HepG2 (cell line): ENCODE measurements around the gene CABP2. TPM values are rescaled to one million over a fixed set of nuclear protein-coding genes. Genes with fewer than 3 reads are reported as not detected.
A peak's percentile ranks its signal among the peaks of the same experiment; 100 is the strongest.

Experiments used
- ARID4A ChIP-seq: sonication (generic); formaldehyde crosslinking; IDR thresholded peaks from 2 replicates; pipeline ENCODE4 v1.5.0; 2020; ENCODE audit warnings: mild to moderate bottlenecking, missing genetic modification reagents, borderline replicate concordance
- CSRNP1 ChIP-seq: sonication (generic); formaldehyde crosslinking; IDR thresholded peaks from 2 replicates; pipeline ENCODE4 v1.8.1; 2023; ENCODE audit warnings: mild to moderate bottlenecking, missing genetic modification reagents
- DMTF1 ChIP-seq: sonication (generic); formaldehyde crosslinking; IDR thresholded peaks from 2 replicates; pipeline ENCODE4 v1.4.0; 2020; ENCODE audit warnings: mild to moderate bottlenecking, missing genetic modification reagents
- DPF2 ChIP-seq: sonication (generic); formaldehyde crosslinking; IDR thresholded peaks from 2 replicates; pipeline ENCODE4 v1.4.0; 2020; ENCODE audit warnings: mild to moderate bottlenecking, low read depth, missing genetic modification reagents, borderline replicate concordance
- GABPA ChIP-seq, 2 experiments: IDR thresholded peaks; 2 replicates each; pipeline ENCODE4 v1.6.1; 2011 to 2016; ENCODE audit warnings: low read depth in 2 of 2, low read length in 1 of 2, missing biosample characterization in 1 of 2, missing genetic modification characterization in 1 of 2
- SP2 ChIP-seq: sonication (generic); formaldehyde crosslinking; IDR thresholded peaks from 2 replicates; pipeline ENCODE4 v1.5.1; 2020; ENCODE audit warnings: mild to moderate bottlenecking, missing genetic modification reagents
- TOPORS ChIP-seq: sonication (generic); formaldehyde crosslinking; IDR thresholded peaks from 2 replicates; pipeline ENCODE4 v1.8.0; 2023; ENCODE audit warnings: mild to moderate bottlenecking, missing genetic modification reagents
- ZNF136 ChIP-seq: sonication (generic); formaldehyde crosslinking; IDR thresholded peaks from 2 replicates; pipeline ENCODE4 v1.8.1; 2022; ENCODE audit warnings: low read depth, mild to moderate bottlenecking, moderate library complexity, missing genetic modification reagents
- ZNF264 ChIP-seq: sonication (generic); formaldehyde crosslinking; IDR thresholded peaks from 2 replicates; pipeline ENCODE4 v1.4.0; 2020; ENCODE audit warnings: missing genetic modification reagents
- ZNF432 ChIP-seq: sonication (generic); formaldehyde crosslinking; IDR thresholded peaks from 2 replicates; pipeline ENCODE4 v1.5.0; 2020; ENCODE audit warnings: missing genetic modification reagents, mild to moderate bottlenecking, borderline replicate concordance
- ZNF629 ChIP-seq: sonication (generic); formaldehyde crosslinking; conservative IDR thresholded peaks from 2 replicates; pipeline ENCODE4 v1.5.0; 2020; ENCODE audit warnings: missing genetic modification reagents
- ZNF670 ChIP-seq: sonication (generic); formaldehyde crosslinking; IDR thresholded peaks from 2 replicates; pipeline ENCODE4 v1.8.0; 2022; ENCODE audit warnings: mild to moderate bottlenecking, missing genetic modification reagents, borderline replicate concordance
- ZNF713 ChIP-seq: sonication (generic); formaldehyde crosslinking; IDR thresholded peaks from 2 replicates; pipeline ENCODE4 v1.4.0; 2020; ENCODE audit warnings: mild to moderate bottlenecking, missing genetic modification reagents
- polyA plus RNA-seq, 8 experiments: library from polyadenylated mRNA; depleted of rRNA in 3 of 8; stranded (reverse) in 7 of 8; unstranded in 1 of 8; fragments of >200 nt; fragmentation: Illumina TruSeq in 4 of 8; extraction: Trizol in 4 of 8; gene quantifications; 2 replicates each; pipeline versions ENCODE4 v1.2.1 to v1.2.3, GENCODE V29; 2011 to 2016; ENCODE audit warnings: low read depth in 4 of 8, missing spikeins in 1 of 8, mixed read lengths in 1 of 8; ENCODE audit not compliant: insufficient read depth in 1 of 8
- total RNA-seq, 5 experiments: library from RNA; depleted of rRNA; stranded (reverse); fragments of >200 nt; fragmentation: Illumina TruSeq; extraction: Trizol; gene quantifications; 2 replicates each; pipeline ENCODE4 v1.2.3, GENCODE V29; 2016; ENCODE audit warnings: low read depth in 1 of 5

Gene CABP2
- total and polyA plus RNA-seq, 2 of the 13 experiments (the other 11 are each of a cell fraction or from before 2014, with no cell fraction given): not detected

- TF ChIP-seq ZNF713 (CRISPR knock-in tag): 0 out of 2 replicates have a peak, but pooled peaks have one; percentile 69
- TF ChIP-seq ZNF629 (CRISPR knock-in tag): peak; percentile 36; the same call in 1 of the 2 replicates
- peak; percentile 48; the same call in 1 of the 2 replicates for TF ChIP-seq GABPA (IDR thresholded peaks at IDR 0.05; ENCODE audit: low read depth, low read length)
- TF ChIP-seq GABPA (CRISPR knock-in tag; IDR thresholded peaks at IDR 0.05; ENCODE audit: low read depth): peak; percentile 85
- TF ChIP-seq CSRNP1 (CRISPR knock-in tag): peak; percentile 99
- TF ChIP-seq DMTF1: peak; percentile 88; the same call in 1 of the 2 replicates
- TF ChIP-seq ZNF264 (CRISPR knock-in tag): peak; percentile 90; the same call in 1 of the 2 replicates
- peak; percentile 88 for TF ChIP-seq SP2 (CRISPR knock-in tag)
- peak; percentile 75; the same call in 1 of the 2 replicates for TF ChIP-seq ARID4A (CRISPR knock-in tag)
- no peak for TF ChIP-seq ZNF432 (CRISPR knock-in tag)
- TF ChIP-seq ZNF136 (CRISPR knock-in tag): peak; percentile 81; the same call in 1 of the 2 replicates
- TF ChIP-seq TOPORS: peak; percentile 99
- peak; percentile 97; the same call in 1 of the 2 replicates for TF ChIP-seq ZNF670 (CRISPR knock-in tag)
- no peak; the same call in 1 of the 2 replicates for TF ChIP-seq DPF2 (CRISPR knock-in tag)
These were observed 40.1 kb downstream of the CABP2 start, which contains the start of gene AIP (continued) for GRCh38 chr11:67482827-67483798.
